DND-41 (cell line): Measurements from ENCODE around the gene RRP15.

Experiments
- CTCF ChIP-seq: IDR thresholded peaks from 2 replicates; pipeline ENCODE4 v1.5.1; 2012; ENCODE audit warnings: borderline replicate concordance, low read length, moderate library complexity, mild to moderate bottlenecking; ENCODE audit not compliant: poor library complexity, severe bottlenecking; ENCODE audit errors: extremely low read depth
- EZH2 ChIP-seq: IDR thresholded peaks from 3 replicates; pipeline ENCODE4 v1.6.1; 2012; ENCODE audit warnings: borderline replicate concordance, low read depth, mild to moderate bottlenecking, moderate library complexity, low read length, inconsistent platforms; ENCODE audit not compliant: severe bottlenecking

- peak; percentile 39 for TF ChIP-seq CTCF
- TF ChIP-seq EZH2 = no peak
These were observed 25.3 kb upstream of the RRP15 start for GRCh38 chr1:218259800-218260199.
